Activated CD4-positive, alpha-beta T cell treated with anti-CD3 and anti-CD28 coated beads for 36 hours (primary cell): ENCODE data around the gene SELP. TPM values are rescaled to one million over a fixed set of nuclear protein-coding genes. Genes with fewer than 3 reads are reported as not detected.

Source experiments
- ATAC-seq: fragments of 200-7000 bp; cut with Tn5 transposase; one replicate; pipeline ENCODE4 v1.10.0; 2021; ENCODE audit warnings: mild to moderate bottlenecking, moderate library complexity
- CTCF ChIA-PET: fragments of 350-600 bp; sonication (Branson Sonifier 250); formaldehyde crosslinking; loops from one replicate; lab custom pipeline; 2021; ENCODE audit warnings: antibody characterized with exemption; lab: Charles Lee
- POLR2A ChIA-PET: fragments of 350-600 bp; sonication (Branson Sonifier 250); formaldehyde crosslinking; loops from one replicate; lab custom pipeline; 2021; ENCODE audit warnings: antibody characterized with exemption, inconsistent platforms; lab: Charles Lee
- DNase-seq: peaks from one replicate; pipeline ENCODE4 v3.0.0-alpha.2; 2020
- H3K27ac Mint-ChIP-seq: one replicate; pipeline ENCODE4 v1.8.0; 2021; ENCODE audit warnings: mixed read lengths
- H3K27me3 Mint-ChIP-seq: one replicate; pipeline ENCODE4 v1.8.0; 2021; ENCODE audit warnings: mixed read lengths
- H3K36me3 Mint-ChIP-seq: one replicate; pipeline ENCODE4 v1.8.0; 2021; ENCODE audit warnings: low read depth, mixed read lengths
- H3K4me1 Mint-ChIP-seq: one replicate; pipeline ENCODE4 v1.8.0; 2021; ENCODE audit warnings: mixed read lengths
- H3K4me3 Mint-ChIP-seq: one replicate; pipeline ENCODE4 v1.8.0; 2021; ENCODE audit warnings: mild to moderate bottlenecking, moderate library complexity, mixed read lengths
- H3K9me3 Mint-ChIP-seq: one replicate; pipeline ENCODE4 v1.8.0; 2021; ENCODE audit warnings: low read depth, mixed read lengths
- intact Hi-C, 2 experiments: fragments of 100-400 bp; cut with DNase I in 1 of 2; cut with micrococcal nuclease in 1 of 2; formaldehyde crosslinking; loops; one replicate each; pipeline versions ENCODE4 v1.14.2 to v1.15.1; 2022 to 2024; cut with DNase I, micrococcal nuclease
- total RNA-seq, 2 experiments: library from RNA; stranded (reverse); gene quantifications; one replicate each; pipeline ENCODE4 v1.2.3, GENCODE V29; 2021

The SELP gene
- total RNA-seq, 2 experiments from 2014 or later = 0.50 to 1.4 TPM

DNA sequence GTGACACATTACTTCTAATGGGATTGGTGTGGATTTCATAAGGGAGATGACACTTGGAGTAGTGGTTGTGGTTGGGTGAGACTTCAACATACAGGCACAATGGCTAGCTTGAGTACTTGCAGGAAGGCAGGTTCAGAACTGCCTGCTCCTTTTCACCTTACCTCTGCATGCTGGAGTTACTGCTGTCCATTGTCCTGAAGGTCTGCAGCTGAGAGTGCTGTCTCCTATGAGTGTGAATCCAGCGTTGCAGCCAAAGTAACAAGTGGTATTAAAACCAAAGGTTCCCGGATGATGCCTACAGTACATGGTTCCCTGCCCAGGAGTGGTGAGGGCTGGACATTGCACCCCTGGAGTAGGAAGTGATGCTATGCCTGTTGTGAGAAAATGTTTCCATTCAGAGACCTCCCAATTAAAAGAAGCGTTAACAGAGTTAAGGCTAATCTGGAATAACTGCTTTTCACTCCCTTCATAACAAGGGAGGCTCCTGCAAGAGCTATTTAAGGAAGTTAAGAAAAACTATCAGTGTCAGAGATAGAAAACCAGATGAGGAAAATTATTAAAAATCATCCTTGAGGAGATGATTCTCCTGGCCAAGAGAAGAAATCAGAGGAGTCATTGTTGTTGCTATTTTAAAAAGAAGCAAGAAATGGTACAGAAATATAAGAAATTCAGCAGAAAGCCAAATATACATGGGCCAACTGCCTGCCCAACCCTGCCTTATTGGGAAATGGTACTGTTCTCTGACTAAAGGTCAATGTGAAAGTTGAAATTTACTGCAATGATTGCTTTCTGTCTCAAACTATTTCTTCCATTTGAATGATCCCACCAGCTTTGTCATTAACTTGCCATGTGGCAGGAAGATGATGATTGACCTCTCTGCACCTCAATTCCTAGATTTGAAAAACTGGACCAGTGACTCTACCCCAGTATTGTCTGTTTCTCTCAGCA lies 33.9 kb downstream of the SELP start:
- Mint-ChIP-seq H3K4me1 (peaks cover 62% of the 10 kb centered on the region), H3K4me3 (no peak overlapping the region)

DNA sequence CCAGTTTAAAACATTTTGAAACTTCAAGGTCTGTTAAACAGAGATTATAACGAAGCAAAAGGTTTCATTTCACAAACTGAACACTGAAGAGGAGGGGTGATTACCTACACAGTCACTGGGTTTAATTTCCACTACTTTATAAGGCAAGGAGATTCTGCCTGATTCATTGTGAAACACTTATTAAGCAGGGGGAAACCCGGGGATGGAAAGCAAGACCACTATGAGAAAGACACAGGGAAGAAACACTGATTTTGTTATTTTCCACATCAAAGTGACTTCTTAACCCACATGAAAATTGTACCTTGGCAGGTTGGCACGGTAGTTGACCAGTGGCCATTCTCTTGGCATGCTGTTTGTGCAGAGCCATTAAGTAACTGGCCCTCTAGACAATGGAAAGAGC lies 35.5 kb downstream of the SELP start:
- ATAC-seq (peak; percentile 91), DNase-seq (peak; percentile 63)
- Mint-ChIP-seq H3K27ac (peak overlapping the region; percentile 78), H3K36me3 (peaks cover 3% of the 10 kb centered on the region), H3K9me3 (no peaks in the 10 kb centered on the region), H3K4me3 (peak overlapping the region; percentile 48), H3K27me3 (no peaks in the 10 kb centered on the region), H3K4me1 (peaks cover 64% of the 10 kb centered on the region)
- intact Hi-C loops = loop anchor here (1.0 to 2.0 kb wide), 3 partner anchors 8 to 200 kb away; partner anchors contain the start of genes F5 (in 1 of the 2) and METTL18 (in 1 of the 2)
- POLR2A ChIA-PET = interaction anchor here (0.5 to 0.7 kb wide), 2 partner anchors 30 to 99 kb away, joined by 3 read pairs; no protein-coding TSS in a partner anchor
- CTCF ChIA-PET = interaction anchor here (0.6 to 3.2 kb wide), 5 partner anchors 8 to 231 kb away, joined by 3 to 23 read pairs (median 4); partner anchors contain the start of gene F5

More for the DNA sequence above, 33.9 kb downstream of the SELP start:
- ChIA-PET CTCF (interaction anchor here (0.8 to 3.7 kb wide), 6 partner anchors 10 to 214 kb away, joined by 3 to 23 read pairs (median 6); partner anchors contain the start of gene F5), POLR2A (interaction anchor here (0.6 kb wide), 1 partner anchor 98 kb away, joined by 4 read pairs; no protein-coding TSS in a partner anchor)
- H3K9me3 Mint-ChIP-seq = no peaks in the 10 kb centered on the region
- peaks cover 3% of the 10 kb centered on the region for H3K36me3 Mint-ChIP-seq
- peak; percentile 57 for DNase-seq
- intact Hi-C loops = loop anchor here (2.0 kb wide), 2 partner anchors 97 to 199 kb away; partner anchors contain the start of gene METTL18 (in 1 of the 2)
- peak; percentile 54 for ATAC-seq
- no peaks in the 10 kb centered on the region for H3K27me3 Mint-ChIP-seq
- H3K27ac Mint-ChIP-seq = no peak overlapping the region

DNA sequence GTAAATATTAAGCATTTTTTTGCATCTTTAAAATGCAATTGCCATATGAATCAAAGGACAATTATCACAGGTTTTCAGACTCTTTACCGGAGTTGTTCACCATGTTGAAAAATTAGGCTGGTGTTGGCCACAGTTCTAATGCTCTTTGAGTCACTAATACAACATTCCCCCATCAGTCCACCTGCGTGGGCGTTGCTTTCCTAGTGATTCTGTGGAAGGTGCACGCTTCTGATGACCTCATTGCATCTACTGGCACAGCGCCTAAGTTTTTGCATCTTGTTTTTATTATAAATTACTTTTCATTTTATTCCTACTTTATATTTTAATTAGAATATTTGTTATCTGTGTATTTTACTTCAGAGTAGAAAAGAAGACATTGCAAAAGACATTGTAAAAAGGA lies 39.0 kb downstream of the SELP start:
- ChIA-PET POLR2A (no interaction called here), CTCF (no interaction called here)
- Mint-ChIP-seq H3K9me3 (no peaks in the 10 kb centered on the region), H3K4me1 (peaks cover 91% of the 10 kb centered on the region), H3K4me3 (no peak overlapping the region), H3K36me3 (peaks cover 2% of the 10 kb centered on the region), H3K27me3 (no peaks in the 10 kb centered on the region), H3K27ac (no peak overlapping the region)
- DNase-seq (peak; percentile 11), ATAC-seq (no peak)
- intact Hi-C loops = no loop called here

DNA sequence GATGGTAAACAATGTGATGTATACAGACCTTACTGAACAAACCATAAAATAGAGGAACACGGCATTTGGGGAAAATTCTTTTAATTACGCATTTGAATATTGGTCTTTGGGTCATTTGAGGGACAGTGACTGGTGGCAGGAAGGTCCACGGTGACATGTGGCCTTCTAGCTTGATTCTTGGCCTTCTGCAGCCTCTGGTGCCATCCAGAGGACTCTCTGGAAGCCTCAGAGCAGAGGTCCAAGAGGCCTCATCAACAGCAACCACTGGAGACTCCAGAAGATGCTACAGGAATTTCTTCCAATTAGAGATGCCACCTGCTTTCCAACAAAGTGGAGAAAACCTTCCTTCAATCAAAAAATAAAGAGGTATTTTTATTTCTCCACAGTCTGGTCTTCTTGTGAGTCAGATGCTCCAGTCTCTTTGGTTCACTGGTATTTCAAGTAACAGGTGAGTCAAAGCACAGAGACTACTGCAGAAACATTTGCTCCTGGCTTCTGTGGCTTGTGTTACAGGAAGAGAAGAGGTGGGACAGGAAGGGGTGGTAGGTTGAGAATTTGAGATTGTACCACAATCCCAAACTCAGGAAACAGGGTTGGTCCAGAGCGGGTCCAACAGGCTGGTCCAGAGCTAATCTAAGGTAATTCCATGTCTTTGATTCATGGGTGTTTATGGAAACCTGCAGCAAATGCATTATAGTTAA lies 41.0 kb downstream of the SELP start:
- Mint-ChIP-seq H3K4me3 (peak overlapping the region; percentile 63), H3K27me3 (no peaks in the 10 kb centered on the region), H3K4me1 (peaks cover 75% of the 10 kb centered on the region), H3K27ac (peak overlapping the region; percentile 90), H3K9me3 (no peaks in the 10 kb centered on the region), H3K36me3 (peaks cover 10% of the 10 kb centered on the region)
- DNase-seq (peak; percentile 59), ATAC-seq (peak; percentile 62)
- intact Hi-C loops = loop anchor here (1.0 to 10.0 kb wide), 3 partner anchors 104 to 476 kb away; partner anchors contain the start of gene SCYL3 (in 1 of the 2)
- ChIA-PET CTCF (interaction anchor here (0.7 kb wide), 1 partner anchor 13 kb away, joined by 4 read pairs; no protein-coding TSS in a partner anchor), POLR2A (no interaction called here)

DNA sequence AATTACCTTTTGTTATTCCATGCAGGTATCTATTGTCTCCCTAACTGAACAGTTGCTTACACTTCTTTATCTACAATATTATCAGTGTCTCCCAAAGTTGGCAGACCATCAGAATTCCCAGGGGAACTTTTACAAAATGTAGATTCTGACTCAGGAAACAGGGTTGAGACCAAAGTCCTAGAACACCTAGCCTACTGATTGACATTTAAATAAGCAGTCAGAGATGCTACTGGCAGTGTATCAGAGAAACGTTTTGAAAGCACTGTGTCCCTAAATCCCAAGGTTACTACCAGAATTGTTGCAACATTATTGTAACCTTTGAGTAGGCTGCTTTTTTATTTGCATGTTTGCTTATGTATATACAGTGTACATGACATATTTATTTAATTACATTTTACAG lies 41.8 kb downstream of the SELP start:
- DNase-seq = no peak
- intact Hi-C loops = loop anchor here (5.0 to 10.0 kb wide), 2 partner anchors 304 to 477 kb away; partner anchors contain the start of gene SCYL3 (in 1 of the 2)
- peaks cover 74% of the 10 kb centered on the region for H3K4me1 Mint-ChIP-seq
- H3K36me3 Mint-ChIP-seq = peaks cover 16% of the 10 kb centered on the region
- no peak for ATAC-seq
- peak overlapping the region; percentile 73 for H3K27ac Mint-ChIP-seq
- ChIA-PET CTCF (interaction anchor here (0.7 kb wide), 1 partner anchor 14 kb away, joined by 4 read pairs; no protein-coding TSS in a partner anchor), POLR2A (no interaction called here)
- no peaks in the 10 kb centered on the region for H3K27me3 Mint-ChIP-seq
- H3K9me3 Mint-ChIP-seq = no peaks in the 10 kb centered on the region
- H3K4me3 Mint-ChIP-seq = no peak overlapping the region

DNA sequence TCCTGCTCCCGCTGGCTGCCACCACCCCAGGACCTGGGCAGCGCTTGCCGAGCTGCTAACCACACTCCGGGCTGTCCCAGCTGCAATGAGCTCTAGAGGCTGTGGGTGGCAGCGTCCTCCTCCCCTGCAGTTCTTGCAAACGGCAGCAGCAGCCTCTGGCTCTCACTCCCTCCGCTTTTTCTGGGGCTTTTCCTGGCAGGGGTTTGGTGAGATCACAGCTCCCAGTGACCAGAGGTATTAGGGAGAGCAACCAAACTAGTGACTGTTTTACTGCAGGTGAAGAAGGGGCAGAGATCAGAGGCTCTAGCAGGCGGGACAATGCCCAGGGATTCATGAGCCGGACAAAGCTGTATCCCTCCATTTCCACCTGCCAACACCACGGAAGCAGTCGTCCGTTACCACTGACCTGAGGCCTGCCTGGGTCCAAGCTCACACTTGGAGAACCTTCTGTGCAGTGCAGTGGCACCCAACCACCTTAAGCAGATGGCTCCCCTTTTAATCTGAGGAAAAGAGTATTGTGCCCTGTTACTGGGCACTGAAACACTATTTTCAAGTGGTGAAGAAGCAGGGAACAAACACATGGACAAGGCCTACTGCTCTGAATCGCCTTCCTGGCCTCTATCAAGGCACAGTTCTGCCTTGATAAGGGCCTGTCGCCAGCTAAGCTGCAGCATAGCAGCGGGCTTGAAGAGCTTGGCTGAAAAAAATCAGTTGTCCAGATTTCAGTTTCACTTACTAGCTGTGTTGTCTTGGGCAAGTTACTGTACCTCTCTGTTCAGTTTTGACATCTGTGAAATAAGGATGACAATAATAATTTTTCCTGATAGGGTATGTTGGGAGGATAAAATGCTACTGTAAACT lies 43.3 kb downstream of the SELP start, which contains the start of gene F5:
Gene F5 (minus strand): TSS at position 87 of the 861 bp plus-strand sequence. CDS start 95 bp downstream, outside the sequence.
- CTCF ChIA-PET = interaction anchor here (0.5 to 4.9 kb wide), 37 partner anchors 9 to 223 kb away, joined by 3 to 77 read pairs (median 5); partner anchors contain the start of gene METTL18
- POLR2A ChIA-PET = interaction anchor here (0.6 to 1.5 kb wide), 6 partner anchors 23 to 209 kb away, joined by 3 to 9 read pairs (median 5); a partner anchor contains a TSS
- intact Hi-C loops = loop anchor here (1.0 to 10.0 kb wide), 8 partner anchors 8 to 478 kb away; partner anchors contain the start of genes SCYL3 (in 2 of the 2), SELL (in 2 of the 2) and METTL18 (in 1 of the 2)

DNA sequence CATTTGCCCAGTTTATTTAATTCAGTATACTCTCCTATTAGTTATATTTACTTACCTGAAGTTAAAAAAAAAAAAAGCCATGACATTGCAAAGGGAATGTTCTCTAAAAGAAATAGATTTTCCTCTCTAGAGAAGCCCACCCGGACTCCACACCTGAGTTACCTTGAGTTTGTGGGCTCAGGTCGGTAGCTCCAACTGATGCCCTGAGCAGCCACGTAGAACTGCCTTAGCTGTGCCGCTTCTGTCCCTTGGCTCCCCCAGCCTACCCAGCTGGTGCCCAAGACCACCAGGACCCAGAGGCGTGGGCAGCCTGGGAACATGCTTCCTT lies 43.9 kb downstream of the SELP start:
- ATAC-seq = peak; percentile 20
- CTCF ChIA-PET = interaction anchor here (0.6 to 4.9 kb wide), 32 partner anchors 10 to 223 kb away, joined by 3 to 77 read pairs (median 5); partner anchors contain the start of gene METTL18
- peaks cover 22% of the 10 kb centered on the region for H3K36me3 Mint-ChIP-seq
- DNase-seq = no peak
- peaks cover 60% of the 10 kb centered on the region for H3K4me1 Mint-ChIP-seq
- no peaks in the 10 kb centered on the region for H3K9me3 Mint-ChIP-seq
- H3K27ac Mint-ChIP-seq = peak overlapping the region; percentile 97
- H3K4me3 Mint-ChIP-seq = peak overlapping the region; percentile 95
- no peaks in the 10 kb centered on the region for H3K27me3 Mint-ChIP-seq
- intact Hi-C loops = loop anchor here (1.0 to 10.0 kb wide), 8 partner anchors 8 to 479 kb away; partner anchors contain the start of genes SCYL3 (in 2 of the 2), SELL (in 2 of the 2) and METTL18 (in 1 of the 2)
- POLR2A ChIA-PET = interaction anchor here (0.6 to 1.5 kb wide), 6 partner anchors 24 to 209 kb away, joined by 3 to 9 read pairs (median 5); a partner anchor contains a TSS

More for the DNA sequence above, 43.3 kb downstream of the SELP start, which contains the start of gene F5:
- H3K36me3 Mint-ChIP-seq = peaks cover 22% of the 10 kb centered on the region
- H3K9me3 Mint-ChIP-seq = no peaks in the 10 kb centered on the region
- H3K4me1 Mint-ChIP-seq = peaks cover 65% of the 10 kb centered on the region
- ATAC-seq = peak; percentile 87
- no peaks in the 10 kb centered on the region for H3K27me3 Mint-ChIP-seq
- DNase-seq = peak; percentile 92
- H3K27ac Mint-ChIP-seq = peak within 1 kb of the TSS; percentile 97
- H3K4me3 Mint-ChIP-seq = peak within 1 kb of the TSS; percentile 95

DNA sequence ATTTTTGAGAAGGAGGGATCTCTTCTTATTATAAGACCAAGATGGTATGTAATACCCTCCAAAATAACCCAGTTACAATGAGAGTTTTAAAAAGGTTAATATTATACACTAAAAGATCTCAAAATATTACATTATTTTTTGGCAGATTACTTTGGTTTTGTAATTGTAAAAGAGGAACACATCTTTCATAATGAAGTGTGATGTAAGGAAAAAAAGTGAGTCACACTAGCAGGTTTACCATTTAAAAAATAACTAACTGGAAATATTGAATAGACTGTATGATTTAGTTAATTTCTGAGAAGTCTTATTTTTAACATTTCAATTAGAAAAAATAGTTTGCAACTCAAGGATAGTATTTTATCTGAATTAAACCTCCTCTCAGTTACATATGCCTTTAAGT lies 44.7 kb downstream of the SELP start:
- H3K4me1 Mint-ChIP-seq = peaks cover 53% of the 10 kb centered on the region
- DNase-seq (no peak), ATAC-seq (no peak)
- ChIA-PET CTCF (interaction anchor here (0.6 to 4.9 kb wide), 12 partner anchors 10 to 415 kb away, joined by 3 to 77 read pairs (median 9); partner anchors contain the start of gene METTL18), POLR2A (no interaction called here)
- H3K9me3 Mint-ChIP-seq = no peaks in the 10 kb centered on the region
- intact Hi-C loops = loop anchor here (2.0 to 10.0 kb wide), 4 partner anchors 98 to 480 kb away; partner anchors contain the start of genes BLZF1 (in 1 of the 2) and SCYL3 (in 1 of the 2)
- peak overlapping the region; percentile 95 for H3K4me3 Mint-ChIP-seq
- H3K27ac Mint-ChIP-seq = peak overlapping the region; percentile 97
- H3K36me3 Mint-ChIP-seq = peaks cover 22% of the 10 kb centered on the region
- H3K27me3 Mint-ChIP-seq = no peaks in the 10 kb centered on the region

DNA sequence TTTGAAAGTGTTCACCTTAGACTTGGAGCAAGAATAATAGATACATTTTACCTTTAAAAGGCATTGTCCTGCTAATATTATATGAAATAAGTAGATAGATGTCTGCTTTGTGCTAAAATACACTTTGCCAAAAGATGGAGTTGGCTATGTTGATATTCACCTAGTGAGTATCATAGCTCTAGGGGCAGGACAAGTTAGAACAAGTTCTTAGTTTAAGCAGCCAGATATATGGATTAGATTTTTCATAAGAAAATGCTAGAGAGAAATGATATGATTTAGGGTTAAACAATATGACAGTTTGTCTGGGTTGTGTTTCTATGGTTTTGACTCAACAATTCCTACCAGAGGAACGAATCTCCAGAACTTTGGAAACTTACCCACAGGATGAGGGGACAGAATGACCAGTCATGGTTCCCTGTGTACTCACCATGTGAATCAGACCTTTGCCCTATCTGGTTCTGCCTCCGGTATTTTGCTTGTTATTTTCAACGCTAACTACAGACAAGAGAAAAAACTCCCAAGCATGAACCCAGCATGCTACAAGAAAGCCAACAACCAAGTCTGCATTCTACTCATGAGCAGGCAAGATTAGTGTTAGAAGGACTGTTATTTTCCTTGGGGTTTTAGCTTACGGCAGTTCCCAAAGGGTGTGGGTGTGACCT lies 45.3 kb downstream of the SELP start:
- H3K4me1 Mint-ChIP-seq = peaks cover 47% of the 10 kb centered on the region
- intact Hi-C loops = loop anchor here (2.0 to 10.0 kb wide), 4 partner anchors 98 to 480 kb away; partner anchors contain the start of genes BLZF1 (in 1 of the 2) and SCYL3 (in 1 of the 2)
- H3K36me3 Mint-ChIP-seq = peaks cover 22% of the 10 kb centered on the region
- CTCF ChIA-PET = interaction anchor here (0.8 to 4.9 kb wide), 10 partner anchors 9 to 225 kb away, joined by 3 to 77 read pairs (median 5); no protein-coding TSS in a partner anchor
- DNase-seq (peak; percentile 38), ATAC-seq (peak; percentile 40)
- H3K27ac Mint-ChIP-seq = peak overlapping the region; percentile 86
- no peaks in the 10 kb centered on the region for H3K9me3 Mint-ChIP-seq
- H3K4me3 Mint-ChIP-seq = peak overlapping the region; percentile 95
- POLR2A ChIA-PET = no interaction called here
- H3K27me3 Mint-ChIP-seq = no peaks in the 10 kb centered on the region
